Astrocyte (in vitro differentiated cells and primary cell): Measurements from ENCODE around the gene FAM124B.

Experiments used
- CTCF ChIP-seq: IDR thresholded peaks from 2 replicates; pipeline ENCODE4 v1.5.1; 2011; ENCODE audit warnings: low read depth, mild to moderate bottlenecking, inconsistent platforms, low read length, moderate library complexity; ENCODE audit not compliant: insufficient read depth
- EZH2 ChIP-seq: IDR thresholded peaks from 2 replicates; pipeline ENCODE4 v1.6.1; 2012; ENCODE audit warnings: mild to moderate bottlenecking, low read length, inconsistent platforms; ENCODE audit not compliant: insufficient read depth

DNA sequence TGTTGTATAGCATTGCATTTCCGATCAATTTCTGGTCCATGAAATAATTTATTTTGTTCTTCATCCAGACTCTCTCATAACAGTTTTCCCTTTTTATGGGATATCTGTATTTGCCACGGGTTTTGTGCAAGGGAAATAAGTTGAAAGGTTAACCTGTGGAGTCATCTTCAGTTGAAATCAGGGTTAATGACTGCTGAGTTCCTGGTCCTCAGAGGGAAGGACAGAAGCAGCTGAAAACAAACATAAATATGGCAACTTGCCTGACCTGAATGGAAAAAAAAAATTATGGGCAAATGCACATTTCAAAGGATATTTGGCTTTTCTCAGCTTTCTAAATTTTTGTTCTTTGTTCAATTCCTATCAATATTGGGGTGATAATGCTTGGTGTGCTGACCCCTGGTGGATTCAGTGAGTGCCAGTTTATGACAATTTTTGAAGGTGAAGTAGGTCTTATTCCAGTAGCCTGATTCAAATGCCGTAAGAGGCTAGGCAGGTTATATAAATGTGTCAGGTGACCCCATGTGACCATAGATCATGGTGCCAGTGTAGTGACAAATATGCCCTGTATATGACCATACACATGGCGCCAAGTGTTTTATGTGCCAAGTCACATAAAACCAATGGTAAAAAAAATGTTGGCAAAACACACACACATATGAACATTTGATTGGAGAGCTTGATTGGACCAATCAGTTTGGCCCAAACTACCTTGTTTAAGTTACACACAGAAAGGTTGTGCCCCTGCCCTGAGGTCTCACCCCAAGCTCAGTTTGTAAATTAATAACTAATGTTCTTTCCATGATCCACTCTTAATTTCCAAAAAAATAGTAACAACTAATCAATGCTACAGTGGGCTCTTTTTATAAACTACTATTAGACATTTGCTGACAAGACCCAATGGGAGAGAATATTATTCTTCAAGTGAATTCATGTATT is 47.6 kb upstream of the FAM124B start:
- TF ChIP-seq EZH2, result no peak
- peak; percentile 60 for TF ChIP-seq CTCF
